Erythroblast (primary cell): ENCODE measurements around the gene PDE3A.

Source experiments
- GATA1 ChIP-seq: IDR thresholded peaks from 2 replicates; pipeline ENCODE4 v1.6.1; 2011; ENCODE audit warnings: low read depth, mild to moderate bottlenecking, control low read depth, low read length, moderate library complexity
- POLR2A ChIP-seq: IDR thresholded peaks from 2 replicates; pipeline ENCODE4 v1.6.1; 2011; ENCODE audit warnings: mild to moderate bottlenecking, low read length

DNA sequence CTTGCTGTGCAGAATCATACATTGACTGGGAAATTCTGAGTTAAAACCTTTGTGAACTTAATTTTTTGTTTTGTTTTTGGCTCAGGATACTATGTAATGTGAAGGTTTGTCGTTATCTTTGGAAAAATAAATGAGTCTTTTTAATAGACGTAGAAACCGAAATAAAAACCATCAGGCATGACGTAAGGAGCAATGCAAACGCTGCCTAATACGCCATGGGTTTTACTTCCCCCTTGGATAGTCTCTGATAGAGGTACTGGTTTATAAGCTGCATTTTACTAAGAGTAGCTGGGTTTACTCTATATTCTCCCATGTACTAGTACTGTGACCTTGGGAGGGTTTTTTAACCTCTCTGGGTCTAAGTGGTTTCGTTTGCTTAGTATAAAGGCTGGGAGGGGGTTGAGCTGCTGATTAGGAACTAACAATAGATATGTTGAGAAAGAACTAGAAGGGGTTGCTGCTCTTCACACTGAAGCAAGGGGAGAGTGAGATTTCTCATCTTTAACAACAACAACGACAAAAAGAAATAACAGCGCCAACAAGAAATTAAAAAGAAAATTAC lies 260.0 kb downstream of the PDE3A start:
- no peak for TF ChIP-seq POLR2A
- no peak for TF ChIP-seq GATA1
